Vagina (tissue), 2 donors: ENCODE data around the gene GNAZ. TPM values are rescaled to one million over a fixed set of nuclear protein-coding genes. Genes with fewer than 3 reads are reported as not detected.
"Not testable (repeated sequence)": the region's sequence is repeated elsewhere in the genome, so short reads cannot be mapped to it uniquely, and the experiment has no call there.

Source experiments
- DNase-seq, 2 donors: peaks; one replicate each; pipeline ENCODE4 v3.0.0-alpha.2; 2017; ENCODE audit errors: extremely low spot score in 2 of 2
- H3K27ac ChIP-seq: fragments of 200-600 bp; sonication (generic); one replicate; pipeline ENCODE4 v1.5.1; 2019
- H3K27me3 ChIP-seq: fragments of 200-600 bp; sonication (generic); one replicate; pipeline ENCODE4 v1.5.1; 2019
- H3K36me3 ChIP-seq, 2 donors: fragments of 200-600 bp; sonication (generic); one replicate each; pipeline ENCODE4 v1.5.1; 2017 to 2019
- H3K4me1 ChIP-seq: fragments of 200-600 bp; sonication (generic); one replicate; pipeline ENCODE4 v1.5.1; 2019
- H3K4me3 ChIP-seq, 2 donors: fragments of 200-600 bp; sonication (generic); 1 replicate in 1 of 2; 2 replicates in 1 of 2; pipeline ENCODE4 v1.5.1; 2016 to 2019
- H3K9me3 ChIP-seq: fragments of 200-600 bp; sonication (generic); one replicate; pipeline ENCODE4 v1.5.1; 2019
- POLR2A ChIP-seq, 2 donors: fragments of 450-650 bp; IDR thresholded peaks; one replicate each; pipeline ENCODE4 v1.6.1; 2017; ENCODE audit warnings: antibody characterized with exemption in 2 of 2, mild to moderate bottlenecking in 2 of 2, moderate library complexity in 2 of 2
- POLR2AphosphoS5 ChIP-seq, 2 donors: sonication (generic); formaldehyde crosslinking; IDR thresholded peaks; one replicate each; pipeline ENCODE4 v1.9.0; 2017; ENCODE audit warnings: antibody characterized with exemption in 2 of 2, mild to moderate bottlenecking in 2 of 2, low read depth in 1 of 2; ENCODE audit not compliant: insufficient read depth in 1 of 2
- intact Hi-C: fragments of 100-400 bp; cut with DNase I; formaldehyde crosslinking; loops from one replicate; pipeline ENCODE4 v1.15.1; 2023
- total RNA-seq: library from RNA; depleted of rRNA; stranded (reverse); fragments of >200 nt; gene quantifications from one replicate; pipeline ENCODE4 v1.2.3, GENCODE V29; 2016
- TF ChIP-seq, protein P1 (sequence below), 3 experiments: fragments of 450-650 bp in 2 of 3; fragments of 200-600 bp in 1 of 3; sonication (generic) in 1 of 3; IDR thresholded peaks; one replicate each; pipeline ENCODE4 v1.5.1; 2017 to 2019; ENCODE audit warnings: antibody characterized with exemption in 3 of 3, mild to moderate bottlenecking in 2 of 3, moderate library complexity in 2 of 3

The GNAZ gene
- total RNA-seq, 1 donor from 2014 or later: 11.3 TPM

DNA sequence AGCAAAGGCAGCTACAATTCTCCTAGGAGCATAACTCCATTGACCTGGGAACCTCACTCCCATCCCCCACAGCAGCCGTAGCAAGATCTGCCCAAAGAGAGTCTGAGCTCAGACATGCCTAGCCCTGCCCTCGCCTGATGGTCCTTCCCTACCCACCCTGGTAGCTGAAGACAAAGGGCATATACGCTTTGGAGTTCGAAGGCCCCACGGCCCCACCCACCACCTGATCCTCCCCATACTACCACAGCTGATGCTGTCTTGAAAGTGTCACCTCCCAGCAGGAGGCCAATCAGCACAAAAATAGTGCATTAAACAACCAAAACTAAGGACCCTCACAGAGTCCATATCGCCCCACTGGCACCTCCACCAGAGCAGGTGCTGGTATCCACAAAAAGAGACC lies 22.6 kb upstream of the GNAZ start:
- DNase-seq: no peak
- no peaks in the 10 kb centered on the region for H3K36me3 ChIP-seq
- intact Hi-C loops: no loop called here
- H3K4me3 ChIP-seq: no peak overlapping the region
- no peaks in the 10 kb centered on the region for H3K9me3 ChIP-seq
- no peaks in the 10 kb centered on the region for H3K27me3 ChIP-seq
- no peak for TF ChIP-seq POLR2AphosphoS5 (IDR thresholded peaks at IDR 0.05; ENCODE audit: insufficient read depth in 1 of 2, low read depth in 1 of 2)
- TF ChIP-seq POLR2A (IDR thresholded peaks at IDR 0.05): no peak
- TF ChIP-seq, protein P1, sequence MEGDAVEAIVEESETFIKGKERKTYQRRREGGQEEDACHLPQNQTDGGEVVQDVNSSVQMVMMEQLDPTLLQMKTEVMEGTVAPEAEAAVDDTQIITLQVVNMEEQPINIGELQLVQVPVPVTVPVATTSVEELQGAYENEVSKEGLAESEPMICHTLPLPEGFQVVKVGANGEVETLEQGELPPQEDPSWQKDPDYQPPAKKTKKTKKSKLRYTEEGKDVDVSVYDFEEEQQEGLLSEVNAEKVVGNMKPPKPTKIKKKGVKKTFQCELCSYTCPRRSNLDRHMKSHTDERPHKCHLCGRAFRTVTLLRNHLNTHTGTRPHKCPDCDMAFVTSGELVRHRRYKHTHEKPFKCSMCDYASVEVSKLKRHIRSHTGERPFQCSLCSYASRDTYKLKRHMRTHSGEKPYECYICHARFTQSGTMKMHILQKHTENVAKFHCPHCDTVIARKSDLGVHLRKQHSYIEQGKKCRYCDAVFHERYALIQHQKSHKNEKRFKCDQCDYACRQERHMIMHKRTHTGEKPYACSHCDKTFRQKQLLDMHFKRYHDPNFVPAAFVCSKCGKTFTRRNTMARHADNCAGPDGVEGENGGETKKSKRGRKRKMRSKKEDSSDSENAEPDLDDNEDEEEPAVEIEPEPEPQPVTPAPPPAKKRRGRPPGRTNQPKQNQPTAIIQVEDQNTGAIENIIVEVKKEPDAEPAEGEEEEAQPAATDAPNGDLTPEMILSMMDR (IDR thresholded peaks at IDR 0.05): no peak
- H3K4me1 ChIP-seq: no peaks in the 10 kb centered on the region
- H3K27ac ChIP-seq: no peak overlapping the region

DNA sequence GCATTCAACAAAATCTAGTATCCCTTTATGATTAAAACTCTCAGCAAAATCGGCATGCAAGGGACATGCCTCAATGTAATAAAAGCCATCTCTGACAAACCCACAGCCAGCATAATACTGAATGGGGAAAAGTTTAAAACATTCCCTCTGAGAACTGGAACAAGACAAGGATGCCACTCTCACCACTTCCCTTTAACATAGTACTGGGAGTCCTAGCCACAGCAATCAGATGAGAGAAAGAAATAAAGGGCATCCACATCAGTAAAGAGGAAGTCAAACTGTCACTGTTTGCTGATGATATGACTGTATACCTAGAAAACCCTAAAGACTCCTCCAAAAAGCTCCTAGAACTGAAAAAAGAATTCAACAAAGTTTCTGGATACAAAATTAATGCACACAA lies 19.8 kb upstream of the GNAZ start:
- H3K4me1 ChIP-seq, H3K27ac ChIP-seq, H3K4me3 ChIP-seq, DNase-seq, intact Hi-C loops, H3K27me3 ChIP-seq, H3K36me3 ChIP-seq, H3K9me3 ChIP-seq: not testable (repeated sequence)

DNA sequence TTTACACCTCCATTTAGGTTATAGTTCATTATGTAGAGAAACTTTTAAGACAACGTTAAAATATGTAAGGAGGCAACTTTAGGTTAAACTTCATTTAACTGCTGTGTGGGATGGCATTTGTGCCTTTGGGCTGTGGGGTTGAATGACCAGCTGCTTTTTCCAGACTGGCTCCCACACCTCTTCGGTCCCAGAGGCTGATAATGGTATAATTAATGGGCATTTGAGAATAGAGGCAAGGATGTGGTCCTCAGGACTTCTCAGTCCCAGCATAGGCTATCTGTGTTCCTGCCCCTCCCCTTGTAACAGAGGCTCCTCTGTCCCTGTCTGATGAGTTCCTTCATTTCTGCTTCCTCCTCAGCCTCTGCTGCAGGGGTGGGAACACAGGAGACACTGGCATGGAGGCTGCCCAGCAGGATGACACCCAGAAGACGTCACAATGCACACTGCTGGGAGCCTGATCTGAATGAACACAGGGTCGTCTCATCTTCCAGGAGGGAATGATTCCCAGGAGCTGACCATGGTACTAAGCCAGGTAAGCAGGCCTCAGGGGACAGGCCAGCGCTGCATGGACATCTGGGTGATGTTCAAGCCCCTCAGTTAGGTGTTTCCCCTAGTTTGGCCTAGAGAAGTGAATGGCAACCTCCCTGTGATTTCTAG lies 17.1 kb upstream of the GNAZ start:
- H3K4me1 ChIP-seq: no peaks in the 10 kb centered on the region
- H3K36me3 ChIP-seq: no peaks in the 10 kb centered on the region
- no peaks in the 10 kb centered on the region for H3K27me3 ChIP-seq
- H3K4me3 ChIP-seq: no peak overlapping the region
- TF ChIP-seq POLR2A (IDR thresholded peaks at IDR 0.05): no peak
- TF ChIP-seq, protein P1 (IDR thresholded peaks at IDR 0.05): no peak
- TF ChIP-seq POLR2AphosphoS5 (IDR thresholded peaks at IDR 0.05; ENCODE audit: insufficient read depth in 1 of 2, low read depth in 1 of 2): no peak
- DNase-seq: peak; percentile 61 to 67
- intact Hi-C loops: no loop called here
- no peaks in the 10 kb centered on the region for H3K9me3 ChIP-seq
- H3K27ac ChIP-seq: no peak overlapping the region

DNA sequence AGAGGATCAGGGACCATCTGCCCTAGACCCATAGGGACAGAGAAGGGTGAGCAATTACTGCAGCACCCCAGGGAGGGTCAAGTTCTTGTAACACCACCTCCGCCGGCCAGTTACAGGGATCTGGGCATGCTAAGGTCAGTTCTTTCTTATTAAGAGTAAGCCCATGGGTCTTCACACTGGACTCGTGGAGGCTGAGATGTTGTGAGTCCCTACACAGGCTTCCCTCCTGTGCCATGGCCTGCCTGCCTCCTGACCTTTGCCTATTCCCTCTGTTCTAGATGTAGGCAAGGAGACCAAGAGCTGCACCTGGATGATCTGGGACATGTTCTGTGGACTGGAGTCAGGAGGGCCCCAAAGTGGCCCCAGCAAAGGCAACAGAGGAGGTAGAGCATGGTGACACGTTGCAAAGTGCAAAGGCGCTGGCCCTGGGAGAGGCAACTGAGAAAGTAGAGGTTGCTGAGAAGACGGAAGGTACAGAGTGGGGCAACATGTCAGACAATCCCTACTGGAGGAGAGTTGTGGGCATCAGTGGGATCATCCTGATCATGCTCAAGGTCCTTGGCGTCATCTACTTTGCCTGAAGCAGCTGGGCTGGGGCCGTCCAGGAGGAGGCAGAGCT lies 16.3 kb upstream of the GNAZ start:
- Histone ChIP-seq H3K27me3 (no peaks in the 10 kb centered on the region), H3K9me3 (no peaks in the 10 kb centered on the region), H3K27ac (no peak overlapping the region), H3K4me3 (no peak overlapping the region), H3K4me1 (no peaks in the 10 kb centered on the region), H3K36me3 (no peaks in the 10 kb centered on the region)
- DNase-seq: peak in 1 of 2 donors; percentile 90
- TF ChIP-seq, protein P1 (IDR thresholded peaks at IDR 0.05): no peak
- no peak for TF ChIP-seq POLR2A (IDR thresholded peaks at IDR 0.05)
- no peak for TF ChIP-seq POLR2AphosphoS5 (IDR thresholded peaks at IDR 0.05; ENCODE audit: insufficient read depth in 1 of 2, low read depth in 1 of 2)
- intact Hi-C loops: no loop called here

DNA sequence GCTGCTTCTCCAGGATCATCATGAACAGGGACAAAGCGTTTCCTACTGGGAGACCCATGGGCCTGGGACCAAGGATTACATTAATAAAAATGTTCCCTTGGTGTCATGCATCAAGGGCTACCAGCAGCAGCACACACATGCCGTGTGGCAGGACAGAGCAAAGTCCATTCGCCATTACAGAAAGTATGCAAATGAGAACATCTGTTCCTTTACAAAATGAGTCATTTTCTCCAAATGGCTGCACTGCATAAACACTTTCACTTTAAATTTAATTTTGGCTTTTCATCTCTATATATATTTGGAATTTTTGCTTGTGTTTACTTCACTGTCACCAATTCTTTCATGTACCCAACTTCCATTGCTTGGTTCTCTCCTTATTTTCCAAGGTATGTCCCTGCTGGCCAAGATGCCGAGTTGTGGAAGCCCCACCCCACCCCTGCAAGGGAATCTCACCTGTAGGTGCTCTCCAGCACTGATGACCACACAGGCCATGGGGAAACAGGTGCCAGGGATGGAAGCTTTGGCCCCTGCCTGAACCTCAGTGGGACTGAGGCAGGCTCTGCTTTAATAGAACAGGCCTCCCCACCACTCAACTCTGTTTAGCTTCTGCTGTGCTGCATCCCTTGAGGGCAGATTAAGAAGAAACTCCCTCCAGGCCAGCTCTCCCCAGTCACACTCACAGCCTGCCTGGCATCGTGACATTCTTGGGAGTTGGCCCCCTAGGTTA lies 15.6 kb upstream of the GNAZ start:
- intact Hi-C loops: no loop called here
- Histone ChIP-seq H3K27me3 (no peaks in the 10 kb centered on the region), H3K9me3 (no peaks in the 10 kb centered on the region), H3K36me3 (no peaks in the 10 kb centered on the region), H3K4me1 (no peaks in the 10 kb centered on the region), H3K4me3 (no peak overlapping the region), H3K27ac (no peak overlapping the region)
- no peak for DNase-seq
- TF ChIP-seq, protein P1 (IDR thresholded peaks at IDR 0.05): no peak
- TF ChIP-seq POLR2A (IDR thresholded peaks at IDR 0.05) (no peak), POLR2AphosphoS5 (IDR thresholded peaks at IDR 0.05; ENCODE audit: insufficient read depth in 1 of 2, low read depth in 1 of 2) (no peak)
